ENCODE results near the gene TMEM128.

TMEM128 gene

DNA sequence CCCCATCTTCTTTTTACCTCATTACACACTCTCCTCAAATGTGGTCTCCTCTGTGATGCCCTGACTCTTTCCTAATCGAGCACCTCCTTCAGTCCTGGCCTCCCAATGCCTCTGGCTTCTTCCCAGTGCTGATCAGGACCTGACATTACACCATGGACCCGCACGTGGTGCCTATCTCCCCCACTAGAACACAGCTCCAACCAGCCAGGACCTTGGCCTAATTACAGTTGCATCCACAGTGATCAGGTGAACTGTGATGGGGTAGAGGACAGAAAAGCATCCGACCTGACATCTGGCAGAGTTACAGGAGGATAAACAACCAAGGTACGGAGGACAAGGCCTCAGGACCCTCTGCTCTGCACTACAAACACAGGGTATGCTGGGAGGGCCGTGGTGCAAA is 29.5 kb upstream of the TMEM128 start:
- TF ChIP-seq, protein P1, sequence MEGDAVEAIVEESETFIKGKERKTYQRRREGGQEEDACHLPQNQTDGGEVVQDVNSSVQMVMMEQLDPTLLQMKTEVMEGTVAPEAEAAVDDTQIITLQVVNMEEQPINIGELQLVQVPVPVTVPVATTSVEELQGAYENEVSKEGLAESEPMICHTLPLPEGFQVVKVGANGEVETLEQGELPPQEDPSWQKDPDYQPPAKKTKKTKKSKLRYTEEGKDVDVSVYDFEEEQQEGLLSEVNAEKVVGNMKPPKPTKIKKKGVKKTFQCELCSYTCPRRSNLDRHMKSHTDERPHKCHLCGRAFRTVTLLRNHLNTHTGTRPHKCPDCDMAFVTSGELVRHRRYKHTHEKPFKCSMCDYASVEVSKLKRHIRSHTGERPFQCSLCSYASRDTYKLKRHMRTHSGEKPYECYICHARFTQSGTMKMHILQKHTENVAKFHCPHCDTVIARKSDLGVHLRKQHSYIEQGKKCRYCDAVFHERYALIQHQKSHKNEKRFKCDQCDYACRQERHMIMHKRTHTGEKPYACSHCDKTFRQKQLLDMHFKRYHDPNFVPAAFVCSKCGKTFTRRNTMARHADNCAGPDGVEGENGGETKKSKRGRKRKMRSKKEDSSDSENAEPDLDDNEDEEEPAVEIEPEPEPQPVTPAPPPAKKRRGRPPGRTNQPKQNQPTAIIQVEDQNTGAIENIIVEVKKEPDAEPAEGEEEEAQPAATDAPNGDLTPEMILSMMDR (IDR thresholded peaks at IDR 0.05; ENCODE audit: low read depth, low read length, poor library complexity, severe bottlenecking), result no peak
- TF ChIP-seq EZH2phosphoT487 (IDR thresholded peaks at IDR 0.05; ENCODE audit: borderline replicate concordance, low read length), result no peak
- no peak overlapping the region for H3K4me2 ChIP-seq (ENCODE audit: low read length)
- no peaks in the 10 kb centered on the region for H3K9me3 ChIP-seq (ENCODE audit: control insufficient read depth, insufficient read depth, low read length)
- no peak overlapping the region for H3K27ac ChIP-seq (ENCODE audit: low read depth, low read length)
- H3K27me3 ChIP-seq (ENCODE audit: control insufficient read depth, low read length), result no peaks in the 10 kb centered on the region
- H3K9me2 ChIP-seq (replicated peaks; ENCODE audit: control insufficient read depth, low read length), result no peaks in the 10 kb centered on the region
- H3K4me3 ChIP-seq (ENCODE audit: low read length), result no peak overlapping the region
- H3K36me3 ChIP-seq (ENCODE audit: control insufficient read depth, low read length), result peaks cover 88% of the 10 kb centered on the region
- H3K79me2 ChIP-seq (ENCODE audit: control insufficient read depth, low read length), result no peaks in the 10 kb centered on the region
- H4K20me1 ChIP-seq (ENCODE audit: control insufficient read depth, insufficient read depth, low read depth, low read length), result no peaks in the 10 kb centered on the region
- H3F3A ChIP-seq (ENCODE audit: control insufficient read depth, insufficient read depth), result no peaks in the 10 kb centered on the region
- no peaks in the 10 kb centered on the region for H3K4me1 ChIP-seq (ENCODE audit: control insufficient read depth, low read length)

DNA sequence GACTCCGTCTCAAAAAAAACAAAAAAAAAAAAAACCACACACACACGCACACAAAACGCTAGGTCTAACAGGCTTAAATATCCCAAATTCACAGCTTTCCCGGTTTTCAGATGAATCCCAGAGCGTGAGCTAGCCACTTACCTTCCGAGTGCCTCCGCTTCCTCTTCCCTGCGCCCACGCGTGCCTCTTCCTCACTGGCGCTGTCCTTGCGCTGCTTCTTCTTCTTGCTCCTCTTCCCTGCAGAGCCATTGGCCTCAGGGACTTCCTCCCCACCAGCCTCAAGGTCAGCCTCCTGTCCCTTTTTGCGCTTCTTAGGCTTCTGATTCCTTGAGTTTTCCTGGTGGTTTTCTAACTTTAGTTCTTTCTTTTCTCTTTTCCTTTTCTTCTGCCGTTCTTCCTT is 26.2 kb upstream of the TMEM128 start:
- Histone ChIP-seq H3K4me3 (ENCODE audit: low read length) (no peak overlapping the region), H3K36me3 (ENCODE audit: control insufficient read depth, low read length) (peaks cover 86% of the 10 kb centered on the region), H3K27ac (ENCODE audit: low read depth, low read length) (no peak overlapping the region), H3K9me2 (replicated peaks; ENCODE audit: control insufficient read depth, low read length) (no peaks in the 10 kb centered on the region), H4K20me1 (ENCODE audit: control insufficient read depth, insufficient read depth, low read depth, low read length) (no peaks in the 10 kb centered on the region), H3K79me2 (ENCODE audit: control insufficient read depth, low read length) (no peaks in the 10 kb centered on the region), H3K4me1 (ENCODE audit: control insufficient read depth, low read length) (no peaks in the 10 kb centered on the region), H3K9me3 (ENCODE audit: control insufficient read depth, insufficient read depth, low read length) (no peaks in the 10 kb centered on the region), H3K4me2 (ENCODE audit: low read length) (no peak overlapping the region), H3K27me3 (ENCODE audit: control insufficient read depth, low read length) (no peaks in the 10 kb centered on the region), H3F3A (ENCODE audit: control insufficient read depth, insufficient read depth) (no peaks in the 10 kb centered on the region)
- no peak for TF ChIP-seq EZH2phosphoT487 (IDR thresholded peaks at IDR 0.05; ENCODE audit: borderline replicate concordance, low read length)
- TF ChIP-seq, protein P1 (IDR thresholded peaks at IDR 0.05; ENCODE audit: low read depth, low read length, poor library complexity, severe bottlenecking), result no peak

- Histone ChIP-seq H3K27me3 (ENCODE audit: control insufficient read depth, low read length) (no peaks in the 10 kb centered on the region), H3K36me3 (ENCODE audit: control insufficient read depth, low read length) (peaks cover 77% of the 10 kb centered on the region), H3F3A (ENCODE audit: control insufficient read depth, insufficient read depth) (no peaks in the 10 kb centered on the region), H3K4me3 (ENCODE audit: low read length) (no peak overlapping the region), H4K20me1 (ENCODE audit: control insufficient read depth, insufficient read depth, low read depth, low read length) (no peaks in the 10 kb centered on the region), H3K9me2 (replicated peaks; ENCODE audit: control insufficient read depth, low read length) (no peaks in the 10 kb centered on the region), H3K27ac (ENCODE audit: low read depth, low read length) (no peak overlapping the region), H3K9me3 (ENCODE audit: control insufficient read depth, insufficient read depth, low read length) (no peaks in the 10 kb centered on the region), H3K4me2 (ENCODE audit: low read length) (no peak overlapping the region), H3K4me1 (ENCODE audit: control insufficient read depth, low read length) (no peaks in the 10 kb centered on the region), H3K79me2 (ENCODE audit: control insufficient read depth, low read length) (no peaks in the 10 kb centered on the region)
- TF ChIP-seq, protein P1 (IDR thresholded peaks at IDR 0.05; ENCODE audit: low read depth, low read length, poor library complexity, severe bottlenecking), result no peak
- TF ChIP-seq EZH2phosphoT487 (IDR thresholded peaks at IDR 0.05; ENCODE audit: borderline replicate concordance, low read length), result no peak
Measured at GRCh38 chr4:4271912-4272311, 23.9 kb upstream of the TMEM128 start.

DNA sequence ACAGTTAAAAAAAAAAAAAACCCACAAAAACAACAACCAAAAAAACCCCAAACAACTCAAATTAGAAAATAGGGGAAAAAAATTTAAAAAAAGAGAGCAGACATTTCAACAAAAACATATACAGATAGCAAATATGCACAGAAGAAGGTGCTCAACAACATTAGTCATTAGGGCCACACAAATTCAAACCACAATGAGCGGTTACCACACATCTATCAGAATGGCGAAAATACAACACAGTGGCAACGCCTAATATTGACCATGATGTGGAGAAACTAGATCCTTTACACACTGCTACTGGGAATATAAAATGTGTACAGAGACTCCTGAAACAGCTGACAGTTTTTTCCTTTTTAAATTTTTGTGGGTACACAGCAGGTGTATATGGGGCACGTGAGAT is 22.5 kb upstream of the TMEM128 start:
- no peaks in the 10 kb centered on the region for H3F3A ChIP-seq (ENCODE audit: control insufficient read depth, insufficient read depth)

More for the DNA sequence above, 22.5 kb upstream of the TMEM128 start:
- Histone ChIP-seq H3K79me2 (ENCODE audit: control insufficient read depth, low read length) (no peaks in the 10 kb centered on the region), H3K4me3 (ENCODE audit: low read length) (no peak overlapping the region), H3K27ac (ENCODE audit: low read depth, low read length) (no peak overlapping the region), H3K9me2 (replicated peaks; ENCODE audit: control insufficient read depth, low read length) (no peaks in the 10 kb centered on the region), H3K4me1 (ENCODE audit: control insufficient read depth, low read length) (no peaks in the 10 kb centered on the region), H3K36me3 (ENCODE audit: control insufficient read depth, low read length) (peaks cover 70% of the 10 kb centered on the region), H3K27me3 (ENCODE audit: control insufficient read depth, low read length) (no peaks in the 10 kb centered on the region), H3K4me2 (ENCODE audit: low read length) (no peak overlapping the region), H4K20me1 (ENCODE audit: control insufficient read depth, insufficient read depth, low read depth, low read length) (no peaks in the 10 kb centered on the region), H3K9me3 (ENCODE audit: control insufficient read depth, insufficient read depth, low read length) (no peaks in the 10 kb centered on the region)
- TF ChIP-seq, protein P1 (IDR thresholded peaks at IDR 0.05; ENCODE audit: low read depth, low read length, poor library complexity, severe bottlenecking), result no peak
- TF ChIP-seq EZH2phosphoT487 (IDR thresholded peaks at IDR 0.05; ENCODE audit: borderline replicate concordance, low read length), result no peak
